Measurements from ENCODE around the gene LEMD1.
"Not testable (repeated sequence)": the region's sequence is repeated elsewhere in the genome, so short reads cannot be mapped to it uniquely, and the experiment has no call there.

The LEMD1 gene

GRCh38 chr1:205446828-205447227 is 25.0 kb upstream of the LEMD1 start:
- no peak for DNase-seq (ENCODE audit: low read depth in 3 of 3)

GRCh38 chr1:205445646-205445935 is 23.7 kb upstream of the LEMD1 start:
- DNase-seq (ENCODE audit: low read depth in 3 of 3): no peak

- DNase-seq (ENCODE audit: low read depth in 3 of 3): no peak
Observed at GRCh38 chr1:205444931-205445645, 23.2 kb upstream of the LEMD1 start.

GRCh38 chr1:205444300-205444930 is 22.6 kb upstream of the LEMD1 start:
- DNase-seq (ENCODE audit: low read depth in 3 of 3): no peak

GRCh38 chr1:205443585-205444299 is 21.9 kb upstream of the LEMD1 start:
- no peak for DNase-seq (ENCODE audit: low read depth in 3 of 3)

GRCh38 chr1:205442051-205442725 is 20.3 kb upstream of the LEMD1 start:
- DNase-seq (ENCODE audit: low read depth in 3 of 3): no peak

- DNase-seq (ENCODE audit: low read depth in 3 of 3): no peak
Observed at GRCh38 chr1:205441716-205442050, 19.8 kb upstream of the LEMD1 start.

- DNase-seq (ENCODE audit: low read depth in 3 of 3): no peak
Observed at GRCh38 chr1:205441318-205441633, 19.4 kb upstream of the LEMD1 start.

GRCh38 chr1:205440476-205441317 is 18.8 kb upstream of the LEMD1 start:
- peak; percentile 26 to 40 (median 30) for DNase-seq (ENCODE audit: low read depth in 3 of 3)

GRCh38 chr1:205440121-205440475 is 18.2 kb upstream of the LEMD1 start:
- no peak for DNase-seq (ENCODE audit: low read depth in 3 of 3)

GRCh38 chr1:205438213-205439158 is 16.6 kb upstream of the LEMD1 start:
- DNase-seq (ENCODE audit: low read depth in 3 of 3): no peak

GRCh38 chr1:205437570-205437969 is 15.7 kb upstream of the LEMD1 start:
- DNase-seq (ENCODE audit: low read depth in 3 of 3): no peak

GRCh38 chr1:205436776-205437410 is 15.0 kb upstream of the LEMD1 start:
- DNase-seq (ENCODE audit: low read depth in 3 of 3): no peak

GRCh38 chr1:205435578-205436573 is 14.0 kb upstream of the LEMD1 start:
- no peak for DNase-seq (ENCODE audit: low read depth in 3 of 3)

- no peak for DNase-seq (ENCODE audit: low read depth in 3 of 3)
Observed at GRCh38 chr1:205434738-205435137, 12.9 kb upstream of the LEMD1 start.

- not testable (repeated sequence) for DNase-seq (ENCODE audit: low read depth in 3 of 3)
Observed at GRCh38 chr1:205432692-205433091, 10.8 kb upstream of the LEMD1 start.

GRCh38 chr1:205432116-205432515 is 10.3 kb upstream of the LEMD1 start:
- no peak for DNase-seq (ENCODE audit: low read depth in 3 of 3)

- DNase-seq (ENCODE audit: low read depth in 3 of 3): peak; percentile 28 to 36 (median 32)
Observed at GRCh38 chr1:205430696-205431305, 8.9 kb upstream of the LEMD1 start.
